Measurements from ENCODE around the gene TLK2. TPM values are rescaled to one million over a fixed set of nuclear protein-coding genes. Genes with fewer than 3 reads are reported as not detected.
"Not testable (repeated sequence)": the region's sequence is repeated elsewhere in the genome, so short reads cannot be mapped to it uniquely, and the experiment has no call there.

TLK2 gene
- total RNA-seq, 6 experiments from 2014 or later = 11.6 to 13.8 (median 12.6) TPM

DNA sequence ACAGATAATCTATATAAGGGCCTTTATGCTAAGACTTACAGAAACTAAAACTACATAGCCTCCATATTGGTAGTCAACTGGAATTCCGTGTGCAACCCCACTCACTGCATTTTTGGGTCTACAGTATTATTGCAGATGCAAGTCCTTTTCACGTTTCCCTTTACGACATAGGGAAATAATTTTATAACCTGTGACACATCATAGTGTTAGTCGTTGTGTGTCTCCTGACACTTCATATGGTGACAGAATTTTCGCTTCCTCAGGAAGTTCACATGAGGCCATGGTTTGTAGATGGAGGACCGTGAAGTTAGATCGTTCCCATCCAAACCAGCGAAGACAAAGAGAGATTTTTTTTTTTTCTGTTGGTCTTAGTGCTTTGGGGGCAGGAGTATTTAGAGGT lies 133.1 kb downstream of the TLK2 start:
- Histone ChIP-seq H3K36me3 (peaks cover 0 to 44% (median 23%) of the 10 kb centered on the region in 4 donors), H3K4me1 (no peaks in the 10 kb centered on the region), H3K27me3 (no peaks in the 10 kb centered on the region), H3K4me3 (no peak overlapping the region), H3K9me3 (no peaks in the 10 kb centered on the region), H3K27ac (peak overlapping the region in 1 of 3 donors; percentile 6)
- WGBS (ENCODE audit: insufficient coverage, low coverage, low lambda C conversion rate, missing lambda C conversion rate) = 51% methylated on average over 7 of the region's 8 CpGs
- DNase-seq = peak in 1 of 3 donors; percentile 18
- intact Hi-C loops (cut with DNase I) = no loop called here
- no peak for TF ChIP-seq CTCF (IDR thresholded peaks at IDR 0.05)
- TF ChIP-seq POLR2A (IDR thresholded peaks at IDR 0.05) = no peak
- ATAC-seq = peak; percentile 38 to 69 (median 56)

DNA sequence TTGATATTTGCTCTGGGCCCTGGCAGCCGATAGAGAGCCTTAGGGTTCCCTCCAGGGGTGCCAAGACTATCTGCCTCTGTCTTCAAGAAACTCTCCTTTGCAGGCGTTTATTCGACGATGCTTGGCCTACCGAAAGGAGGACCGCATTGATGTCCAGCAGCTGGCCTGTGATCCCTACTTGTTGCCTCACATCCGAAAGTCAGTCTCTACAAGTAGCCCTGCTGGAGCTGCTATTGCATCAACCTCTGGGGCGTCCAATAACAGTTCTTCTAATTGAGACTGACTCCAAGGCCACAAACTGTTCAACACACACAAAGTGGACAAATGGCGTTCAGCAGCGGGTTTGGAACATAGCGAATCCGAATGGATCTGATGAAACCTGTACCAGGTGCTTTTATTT lies 133.7 kb downstream of the TLK2 start:
- H3K4me1 ChIP-seq; H3K27me3 ChIP-seq; H3K9me3 ChIP-seq; H3K4me3 ChIP-seq; H3K27ac ChIP-seq; intact Hi-C loops (cut with DNase I): not testable (repeated sequence)
- 90% methylated on average over 4 of the region's 12 CpGs for WGBS (ENCODE audit: insufficient coverage, low coverage, low lambda C conversion rate, missing lambda C conversion rate)
- ATAC-seq = peak in 2 of 4 donors; percentile 11 to 37
- DNase-seq = peak in 1 of 3 donors; percentile 16
- H3K36me3 ChIP-seq = peaks cover 0 to 42% (median 22%) of the 10 kb centered on the region in 4 donors

DNA sequence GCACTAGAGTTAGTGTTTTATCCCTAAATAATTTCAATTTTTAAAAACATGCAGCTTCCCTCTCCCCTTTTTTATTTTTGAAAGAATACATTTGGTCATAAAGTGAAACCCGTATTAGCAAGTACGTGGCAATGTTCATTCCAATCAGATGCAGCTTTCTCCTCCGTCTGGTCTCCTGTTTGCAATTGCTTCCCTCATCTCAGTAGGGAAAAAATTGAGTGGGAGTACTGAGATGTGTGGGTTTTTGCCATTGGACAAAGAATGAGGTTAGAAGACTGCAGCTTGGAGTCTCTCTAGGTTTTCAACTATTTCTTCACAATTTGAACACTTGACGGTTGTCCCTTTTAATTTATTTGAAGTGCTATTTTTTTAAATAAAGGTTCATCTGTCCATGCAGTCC lies 134.5 kb downstream of the TLK2 start:
- H3K27me3 ChIP-seq; H3K9me3 ChIP-seq; ATAC-seq; intact Hi-C loops (cut with DNase I); H3K4me3 ChIP-seq; DNase-seq; H3K4me1 ChIP-seq; H3K27ac ChIP-seq: not testable (repeated sequence)
- H3K36me3 ChIP-seq = peaks cover 0 to 34% (median 16%) of the 10 kb centered on the region in 4 donors
- WGBS (ENCODE audit: insufficient coverage, low coverage, low lambda C conversion rate, missing lambda C conversion rate) = 94% methylated on average over 4 of the region's 4 CpGs

GRCh38 chr17:62614142-62614541 lies 135.5 kb downstream of the TLK2 start:
- peaks cover 0 to 23% (median 10%) of the 10 kb centered on the region in 4 donors for H3K36me3 ChIP-seq
- intact Hi-C loops (cut with DNase I) = no loop called here
- H3K4me1 ChIP-seq = no peaks in the 10 kb centered on the region
- H3K27ac ChIP-seq = no peak overlapping the region
- DNase-seq = peak in 1 of 3 donors; percentile 12
- H3K27me3 ChIP-seq = no peaks in the 10 kb centered on the region
- no peak for TF ChIP-seq POLR2A (IDR thresholded peaks at IDR 0.05)
- TF ChIP-seq CTCF (IDR thresholded peaks at IDR 0.05) = no peak
- no peaks in the 10 kb centered on the region for H3K9me3 ChIP-seq
- 73% methylated on average over 6 of the region's 6 CpGs for WGBS (ENCODE audit: insufficient coverage, low coverage, low lambda C conversion rate, missing lambda C conversion rate)
- no peak overlapping the region for H3K4me3 ChIP-seq
- ATAC-seq = no peak

GRCh38 chr17:62615503-62615902 lies 136.9 kb downstream of the TLK2 start:
- no peaks in the 10 kb centered on the region for H3K9me3 ChIP-seq
- peaks cover 0 to 14% (median 5%) of the 10 kb centered on the region in 4 donors for H3K36me3 ChIP-seq
- intact Hi-C loops (cut with DNase I) = no loop called here
- DNase-seq (no peak), ATAC-seq (no peak)
- no peak overlapping the region for H3K27ac ChIP-seq
- H3K4me3 ChIP-seq = no peak overlapping the region
- H3K27me3 ChIP-seq = no peaks in the 10 kb centered on the region
- TF ChIP-seq POLR2A (IDR thresholded peaks at IDR 0.05) = no peak
- TF ChIP-seq CTCF (IDR thresholded peaks at IDR 0.05) = no peak
- 92% methylated on average over 2 of the region's 4 CpGs for WGBS (ENCODE audit: insufficient coverage, low coverage, low lambda C conversion rate, missing lambda C conversion rate)
- H3K4me1 ChIP-seq = no peaks in the 10 kb centered on the region
